HepG2 (cell line): ENCODE measurements around the gene DLG3. TPM values are rescaled to one million over a fixed set of nuclear protein-coding genes. Genes with fewer than 3 reads are reported as not detected.

Experiments
- ATAC-seq: fragments of 200-7000 bp; cut with Tn5 transposase; 3 replicates; pipeline ENCODE4 v1.9.1; 2020; ENCODE audit warnings: mild to moderate bottlenecking, moderate library complexity
- BruUV-seq: library from RNA; stranded (reverse); fragments of 400-500 nt; replicated peaks from 2 replicates; lab custom pipeline; 2021; lab: Mats Ljungman, UMichigan
- CTCF ChIA-PET: fragments of 300-600 bp; formaldehyde crosslinking; extraction: SDS; loops from one replicate; lab custom pipeline; 2021; ENCODE audit warnings: low total read pairs, inconsistent platforms, low intra/inter-chr PET ratio; lab: Yijun Ruan, JAX
- POLR2A ChIA-PET: fragments of 350-600 bp; sonication (Branson Sonifier 250); formaldehyde crosslinking; loops from one replicate; lab custom pipeline; 2020; ENCODE audit warnings: antibody characterized with exemption, inconsistent platforms; lab: Yijun Ruan, JAX
- DNase-seq: peaks from one replicate; pipeline ENCODE4 v3.0.0-alpha.2; 2015; ENCODE audit warnings: low spot score
- FAIRE-seq: peaks from 3 replicates; lab custom pipeline; 2011; peaks lifted over from hg19 to GRCh38; lab: Jason Lieb, UNC
- H2AFZ ChIP-seq: one replicate; pipeline ENCODE4 v1.6.1; 2011; ENCODE audit warnings: low read length, inconsistent platforms
- H3K27ac ChIP-seq: fragments of 300-600 bp; 3 replicates; pipeline ENCODE4 v1.8.0; 2011; ENCODE audit warnings: mixed run types, mild to moderate bottlenecking, mixed read lengths, low read length, inconsistent platforms; ENCODE audit not compliant: insufficient read depth; ENCODE audit errors: extremely low read length
- H3K27me3 ChIP-seq, 2 experiments: fragments of 200-600 bp in 1 of 2; 2 replicates in 1 of 2; 3 replicates in 1 of 2; pipeline versions ENCODE4 v1.6.0 to v1.8.0; 2011; ENCODE audit warnings: low read length in 2 of 2, mild to moderate bottlenecking in 2 of 2, moderate library complexity in 2 of 2, inconsistent platforms in 1 of 2; ENCODE audit not compliant: insufficient read depth in 2 of 2, control insufficient read depth in 1 of 2
- H3K36me3 ChIP-seq, 2 experiments: fragments of 200-600 bp in 1 of 2; replicated peaks in 1 of 2; 2 replicates in 1 of 2; 3 replicates in 1 of 2; pipeline versions ENCODE4 v1.5.1 to v1.8.0; 2011; ENCODE audit warnings: low read length in 2 of 2, inconsistent platforms in 1 of 2; ENCODE audit not compliant: insufficient read depth in 2 of 2, control insufficient read depth in 1 of 2
- H3K4me1 ChIP-seq: 2 replicates; pipeline ENCODE4 v1.5.1; 2012; ENCODE audit warnings: low read length, inconsistent platforms; ENCODE audit not compliant: insufficient read depth
- H3K4me2 ChIP-seq: 2 replicates; pipeline ENCODE4 v1.6.0; 2011; ENCODE audit warnings: low read depth, low read length, inconsistent platforms
- H3K4me3 ChIP-seq, 3 experiments: fragments of 200-600 bp in 1 of 3; sonication (generic), shearing (Covaris generic) in 1 of 3; replicated peaks in 1 of 3; 2 replicates each; pipeline ENCODE4 v1.5.1; 2011 to 2016; ENCODE audit warnings: low read length in 3 of 3, inconsistent platforms in 2 of 3, low read depth in 2 of 3, mild to moderate bottlenecking in 2 of 3, control low read depth in 1 of 3, mixed read lengths in 1 of 3; ENCODE audit not compliant: insufficient read depth in 1 of 3
- H3K79me2 ChIP-seq: one replicate; pipeline ENCODE4 v1.6.1; 2011; ENCODE audit warnings: low read length, inconsistent platforms; ENCODE audit not compliant: insufficient read depth
- H3K9ac ChIP-seq: 2 replicates; pipeline ENCODE4 v1.6.0; 2011; ENCODE audit warnings: mild to moderate bottlenecking, low read depth, low read length, inconsistent platforms; ENCODE audit not compliant: insufficient read depth
- H3K9me3 ChIP-seq: 2 replicates; pipeline ENCODE4 v1.5.1; 2012; ENCODE audit warnings: mild to moderate bottlenecking, low read length
- H4K20me1 ChIP-seq: 2 replicates; pipeline ENCODE4 v1.6.0; 2011; ENCODE audit warnings: inconsistent platforms, mild to moderate bottlenecking, low read length, moderate library complexity; ENCODE audit not compliant: insufficient read depth
- BCL6 ChIP-seq: IDR thresholded peaks from 2 replicates; pipeline ENCODE4 v1.6.1; 2016; ENCODE audit warnings: missing genetic modification reagents, missing compliant biosample characterization
- CERS6 ChIP-seq: sonication (generic); formaldehyde crosslinking; IDR thresholded peaks from 2 replicates; pipeline ENCODE4 v1.5.0; 2020; ENCODE audit warnings: missing genetic modification reagents
- CHCHD3 ChIP-seq: sonication (generic); formaldehyde crosslinking; IDR thresholded peaks from 2 replicates; pipeline ENCODE4 v1.8.0; 2022; ENCODE audit warnings: mild to moderate bottlenecking, missing genetic modification reagents, moderate library complexity
- ELF3 ChIP-seq: IDR thresholded peaks from 2 replicates; pipeline ENCODE4 v1.6.1; 2016; ENCODE audit warnings: missing genetic modification reagents, missing compliant biosample characterization
- ERF ChIP-seq: IDR thresholded peaks from 2 replicates; pipeline ENCODE4 v1.6.1; 2018; ENCODE audit warnings: missing biosample characterization, missing genetic modification reagents
- IKZF1 ChIP-seq: fragments of 450-650 bp; IDR thresholded peaks from 2 replicates; pipeline ENCODE4 v1.7.1; 2016
- KAT7 ChIP-seq: IDR thresholded peaks from 2 replicates; pipeline ENCODE4 v1.6.1; 2018; ENCODE audit warnings: borderline replicate concordance, missing compliant biosample characterization
- NKX3-1 ChIP-seq: sonication (generic); formaldehyde crosslinking; IDR thresholded peaks from 2 replicates; pipeline ENCODE4 v1.5.0; 2020; ENCODE audit warnings: missing genetic modification reagents
- RAD51 ChIP-seq: fragments of 450-650 bp; IDR thresholded peaks from 2 replicates; pipeline ENCODE4 v1.6.1; 2016; ENCODE audit warnings: borderline replicate concordance
- SMAD9 ChIP-seq: sonication (generic); formaldehyde crosslinking; IDR thresholded peaks from 2 replicates; pipeline ENCODE4 v1.5.1; 2020; ENCODE audit warnings: mild to moderate bottlenecking, missing genetic modification reagents
- ZMYM3 ChIP-seq: sonication (generic); formaldehyde crosslinking; IDR thresholded peaks from 2 replicates; pipeline ENCODE4 v1.5.1; 2020; ENCODE audit warnings: mild to moderate bottlenecking, missing genetic modification reagents
- ZNF24 ChIP-seq: fragments of 450-650 bp; IDR thresholded peaks from 2 replicates; pipeline ENCODE4 v1.6.1; 2017; ENCODE audit warnings: antibody characterized with exemption, mild to moderate bottlenecking
- ZNF367 ChIP-seq: sonication (generic); formaldehyde crosslinking; IDR thresholded peaks from 2 replicates; pipeline ENCODE4 v1.4.0; 2020; ENCODE audit warnings: missing genetic modification reagents, borderline replicate concordance
- ZNF383 ChIP-seq: sonication (generic); formaldehyde crosslinking; IDR thresholded peaks from 2 replicates; pipeline ENCODE4 v1.4.0; 2020; ENCODE audit warnings: missing genetic modification reagents, mild to moderate bottlenecking, borderline replicate concordance
- ZNF496 ChIP-seq: sonication (generic); formaldehyde crosslinking; IDR thresholded peaks from 2 replicates; pipeline ENCODE4 v1.8.1; 2023; ENCODE audit warnings: mild to moderate bottlenecking, moderate library complexity, missing genetic modification reagents; ENCODE audit not compliant: insufficient replicate concordance
- ZNF501 ChIP-seq: sonication (generic); formaldehyde crosslinking; IDR thresholded peaks from 2 replicates; pipeline ENCODE4 v1.5.1; 2020; ENCODE audit warnings: mild to moderate bottlenecking, moderate library complexity, missing genetic modification reagents
- ZNF510 ChIP-seq: sonication (generic); formaldehyde crosslinking; IDR thresholded peaks from 2 replicates; pipeline ENCODE4 v1.4.0; 2020; ENCODE audit warnings: low read depth, mild to moderate bottlenecking, missing genetic modification reagents
- ZNF576 ChIP-seq: sonication (generic); formaldehyde crosslinking; IDR thresholded peaks from 2 replicates; pipeline ENCODE4 v1.4.0; 2020; ENCODE audit warnings: mild to moderate bottlenecking, missing genetic modification reagents
- ZNF597 ChIP-seq: sonication (generic); formaldehyde crosslinking; IDR thresholded peaks from 2 replicates; pipeline ENCODE4 v1.5.0; 2020; ENCODE audit warnings: missing genetic modification reagents
- ZNF747 ChIP-seq: sonication (generic); formaldehyde crosslinking; IDR thresholded peaks from 2 replicates; pipeline ENCODE4 v1.8.1; 2023; ENCODE audit warnings: missing genetic modification reagents, mild to moderate bottlenecking, borderline replicate concordance
- WGBS: methylation state at CpG from one replicate; pipeline ENCODE4 v1.1.6; 2017; ENCODE audit warnings: low lambda C conversion rate; 5-methylcytosine and 5-hydroxymethylcytosine counted together
- in situ Hi-C: cut with HindIII; loops from 2 replicates; pipeline ENCODE4 v1.10.0; 2017; ENCODE audit warnings: low pct_unique_long_range_greater_than_20kb; ENCODE audit not compliant: extremely low pct_ligation_motif_present
- intact Hi-C: fragments of 100-400 bp; cut with micrococcal nuclease; formaldehyde crosslinking; loops from one replicate; pipeline ENCODE4 v1.10.0; 2022; ENCODE audit not compliant: unreplicated experiment
- polyA plus RNA-seq, 8 experiments: library from polyadenylated mRNA; depleted of rRNA in 3 of 8; stranded (reverse) in 7 of 8; unstranded in 1 of 8; fragments of >200 nt; fragmentation: Illumina TruSeq in 4 of 8; extraction: Trizol in 4 of 8; gene quantifications; 2 replicates each; pipeline versions ENCODE4 v1.2.1 to v1.2.3, GENCODE V29; 2011 to 2016; ENCODE audit warnings: low read depth in 4 of 8, missing spikeins in 1 of 8, mixed read lengths in 1 of 8; ENCODE audit not compliant: insufficient read depth in 1 of 8
- total RNA-seq, 5 experiments: library from RNA; depleted of rRNA; stranded (reverse); fragments of >200 nt; fragmentation: Illumina TruSeq; extraction: Trizol; gene quantifications; 2 replicates each; pipeline ENCODE4 v1.2.3, GENCODE V29; 2016; ENCODE audit warnings: low read depth in 1 of 5
- TF ChIP-seq, protein P1 (sequence below): sonication (generic); formaldehyde crosslinking; IDR thresholded peaks from 2 replicates; pipeline ENCODE4 v1.5.1; 2020; ENCODE audit warnings: mild to moderate bottlenecking, missing genetic modification reagents
- TF ChIP-seq, protein P2 (sequence below): sonication (generic); formaldehyde crosslinking; IDR thresholded peaks from 2 replicates; pipeline ENCODE4 v1.5.0; 2020; ENCODE audit warnings: mild to moderate bottlenecking, low read depth, missing genetic modification reagents, borderline replicate concordance

The DLG3 gene
- total and polyA plus RNA-seq, 2 of the 13 experiments (the other 11 are each of a cell fraction or from before 2014, with no cell fraction given): 9.9 to 19.4 TPM

GRCh38 chrX:70485466-70485865 is 40.8 kb downstream of the DLG3 start (continued):
- TF ChIP-seq ZNF747 (no peak), KAT7 (CRISPR knock-in tag) (no peak), ZNF597 (CRISPR knock-in tag) (no peak), ZNF367 (no peak), ELF3 (no peak), ZNF501 (CRISPR knock-in tag) (no peak), ZNF576 (CRISPR knock-in tag) (no peak), CERS6 (CRISPR knock-in tag) (no peak), SMAD9 (no peak)

GRCh38 chrX:70488856-70489255 is 44.2 kb downstream of the DLG3 start:
- Histone ChIP-seq H4K20me1 (no peaks in the 10 kb centered on the region), H3K27me3 (no peaks in the 10 kb centered on the region), H3K9ac (no peak overlapping the region), H3K4me3 (no peak overlapping the region), H3K36me3 (peaks cover 0 to 8% of the 10 kb centered on the region in 2 experiments; a peak in 1 of 5 replicates), H3K4me1 (no peaks in the 10 kb centered on the region), H3K79me2 (no peaks in the 10 kb centered on the region), H3K4me2 (no peak overlapping the region), H3K9me3 (no peaks in the 10 kb centered on the region), H3K27ac (no peak overlapping the region), H2AFZ (no peak overlapping the region)
- ATAC-seq (no peak), DNase-seq (no peak), FAIRE-seq (no peak)
- in situ Hi-C loops: no loop called here
- intact Hi-C loops: no loop called here
- 90% methylated on average over 2 of the region's 2 CpGs for WGBS
- no TSS peak for BruUV-seq
- POLR2A ChIA-PET: no interaction called here
- CTCF ChIA-PET: no interaction called here
- TF ChIP-seq ZNF510 (no peak), RAD51 (no peak), NKX3-1 (CRISPR knock-in tag) (no peak), BCL6 (CRISPR knock-in tag) (no peak), ERF (no peak), IKZF1 (no peak), ZNF383 (no peak), ZMYM3 (no peak), ZNF24 (no peak), ZNF496 (CRISPR knock-in tag) (no peak), CHCHD3 (CRISPR knock-in tag) (no peak)
- TF ChIP-seq, protein P1, sequence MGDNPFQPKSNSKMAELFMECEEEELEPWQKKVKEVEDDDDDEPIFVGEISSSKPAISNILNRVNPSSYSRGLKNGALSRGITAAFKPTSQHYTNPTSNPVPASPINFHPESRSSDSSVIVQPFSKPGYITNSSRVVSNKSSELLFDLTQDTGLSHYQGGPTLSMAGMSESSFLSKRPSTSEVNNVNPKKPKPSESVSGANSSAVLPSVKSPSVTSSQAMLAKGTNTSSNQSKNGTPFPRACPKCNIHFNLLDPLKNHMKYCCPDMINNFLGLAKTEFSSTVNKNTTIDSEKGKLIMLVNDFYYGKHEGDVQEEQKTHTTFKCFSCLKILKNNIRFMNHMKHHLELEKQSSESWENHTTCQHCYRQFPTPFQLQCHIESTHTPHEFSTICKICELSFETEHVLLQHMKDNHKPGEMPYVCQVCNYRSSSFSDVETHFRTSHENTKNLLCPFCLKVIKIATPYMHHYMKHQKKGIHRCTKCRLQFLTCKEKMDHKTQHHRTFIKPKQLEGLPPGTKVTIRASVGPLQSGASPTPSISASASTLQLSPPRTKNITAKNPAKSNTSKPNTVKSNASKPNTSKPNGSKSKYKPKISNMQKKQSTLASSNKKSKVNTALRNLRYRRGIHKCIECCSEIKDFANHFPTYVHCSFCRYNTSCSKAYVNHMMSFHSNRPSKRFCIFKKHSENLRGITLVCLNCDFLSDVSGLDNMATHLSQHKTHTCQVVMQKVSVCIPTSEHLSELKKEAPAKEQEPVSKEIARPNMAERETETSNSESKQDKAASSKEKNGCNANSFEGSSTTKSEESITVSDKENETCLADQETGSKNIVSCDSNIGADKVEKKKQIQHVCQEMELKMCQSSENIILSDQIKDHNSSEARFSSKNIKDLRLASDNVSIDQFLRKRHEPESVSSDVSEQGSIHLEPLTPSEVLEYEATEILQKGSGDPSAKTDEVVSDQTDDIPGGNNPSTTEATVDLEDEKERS: no peak
- TF ChIP-seq, protein P2, sequence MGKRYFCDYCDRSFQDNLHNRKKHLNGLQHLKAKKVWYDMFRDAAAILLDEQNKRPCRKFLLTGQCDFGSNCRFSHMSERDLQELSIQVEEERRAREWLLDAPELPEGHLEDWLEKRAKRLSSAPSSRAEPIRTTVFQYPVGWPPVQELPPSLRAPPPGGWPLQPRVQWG (CRISPR knock-in tag): no peak
